ENCODE results near the gene DUSP7. TPM values are rescaled to one million over a fixed set of nuclear protein-coding genes. Genes with fewer than 3 reads are reported as not detected.

The DUSP7 gene
- total RNA-seq, 1 experiment from 2014 or later = 16.6 TPM

GRCh38 chr3:52034651-52035050, 21.7 kb downstream of the DUSP7 start:
- no peak overlapping the region for H3K4me2 ChIP-seq (ENCODE audit: low read length)
- H3K9me2 ChIP-seq (ENCODE audit: insufficient read depth) = no peaks in the 10 kb centered on the region
- H3K79me2 ChIP-seq (ENCODE audit: insufficient read depth, low read length) = no peaks in the 10 kb centered on the region
- no peaks in the 10 kb centered on the region for H3K27me3 ChIP-seq (ENCODE audit: insufficient read depth, low read length)
- no peak overlapping the region for H3K27ac ChIP-seq (ENCODE audit: low read depth, low read length)
- RAD21 ChIA-PET (ENCODE audit: low non-redundant PET in 1 of 2, low total read pairs in 2 of 2, uncharacterized antibody in 2 of 2, unreplicated experiment in 2 of 2) = no interaction called here
- ATAC-seq (no peak), DNase-seq (ENCODE audit: low read depth, low spot score) (no peak)
- CTCF ChIA-PET = no interaction called here
- intact Hi-C loops (cut with micrococcal nuclease) = no loop called here
- no peak overlapping the region for H3K4me3 ChIP-seq (replicated peaks in 1 of 2; ENCODE audit: low read depth in 1 of 2, low read length in 2 of 2)
- BruUV-seq (replicated peaks) = no TSS peak
- H3K4me1 ChIP-seq (ENCODE audit: control insufficient read depth in 1 of 2, insufficient read depth in 2 of 2, low read length in 2 of 2) = no peaks in the 10 kb centered on the region
- no peaks in the 10 kb centered on the region for H4K20me1 ChIP-seq (ENCODE audit: insufficient read depth)
- H3K9ac ChIP-seq (ENCODE audit: low read length) = no peak overlapping the region
- H3K9me3 ChIP-seq (ENCODE audit: control insufficient read depth in 1 of 2, insufficient read depth in 1 of 2, low read depth in 1 of 2, low read length in 2 of 2) = no peaks in the 10 kb centered on the region
- POLR2A ChIA-PET = no interaction called here
- no peak overlapping the region for H2AFZ ChIP-seq (ENCODE audit: low read depth, low read length, poor library complexity, severe bottlenecking)
- no peak for TF ChIP-seq SIN3A (IDR thresholded peaks at IDR 0.05; ENCODE audit: low read depth)
- no peak for TF ChIP-seq ZNF274 (IDR thresholded peaks at IDR 0.05; ENCODE audit: low read depth, low read length)
- TF ChIP-seq CEBPB (IDR thresholded peaks at IDR 0.05; ENCODE audit: low read depth) = no peak
- TF ChIP-seq EZH2 (IDR thresholded peaks at IDR 0.05) = no peak
- no peaks in the 10 kb centered on the region for H3K36me3 ChIP-seq (ENCODE audit: control insufficient read depth in 1 of 2, insufficient read depth in 2 of 2, low read length in 2 of 2)

DNA sequence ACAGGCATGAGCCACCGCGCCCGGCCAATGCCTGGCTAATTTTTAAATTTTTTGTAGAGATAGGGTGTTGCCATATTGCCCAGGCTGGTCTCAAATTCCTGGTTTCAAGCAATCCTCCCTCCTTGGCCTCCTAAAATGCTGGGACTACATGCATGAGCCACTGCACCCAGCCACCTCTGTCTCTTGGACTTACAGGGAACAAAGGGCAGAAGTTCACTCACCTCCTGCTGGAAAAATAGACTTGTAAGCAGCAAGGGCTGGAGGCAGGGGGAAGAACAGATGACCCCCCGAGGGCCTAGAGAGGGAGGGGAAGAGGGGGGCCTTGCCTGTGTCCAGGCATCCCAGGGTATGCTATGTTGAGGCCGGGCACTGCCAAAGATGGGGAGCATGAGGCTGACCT, 22.2 kb downstream of the DUSP7 start:
- intact Hi-C loops (cut with micrococcal nuclease) = no loop called here
- TF ChIP-seq ZFX (IDR thresholded peaks at IDR 0.05) = no peak
- no peak for TF ChIP-seq FOSL1 (IDR thresholded peaks at IDR 0.05; ENCODE audit: low read depth)
- TF ChIP-seq CTCF (IDR thresholded peaks at IDR 0.05 in 2 of 3, conservative IDR thresholded peaks at IDR 0.05 in 1 of 3; ENCODE audit: borderline replicate concordance in 1 of 3, insufficient read depth in 1 of 3, low read depth in 2 of 3, low read length in 2 of 3) = no peak
- no peak for TF ChIP-seq ATF3 (IDR thresholded peaks at IDR 0.05)
- no peak for TF ChIP-seq SP1 (IDR thresholded peaks at IDR 0.05; ENCODE audit: low read depth)
- no peak for TF ChIP-seq ELF1 (IDR thresholded peaks at IDR 0.05; ENCODE audit: borderline replicate concordance, low read depth)
- TF ChIP-seq CEBPB (IDR thresholded peaks at IDR 0.05; ENCODE audit: low read depth) = no peak
- TF ChIP-seq EZH2 (IDR thresholded peaks at IDR 0.05) = no peak
- TF ChIP-seq EGR1 (IDR thresholded peaks at IDR 0.05; ENCODE audit: low read depth) = no peak
- TF ChIP-seq, protein P1, sequence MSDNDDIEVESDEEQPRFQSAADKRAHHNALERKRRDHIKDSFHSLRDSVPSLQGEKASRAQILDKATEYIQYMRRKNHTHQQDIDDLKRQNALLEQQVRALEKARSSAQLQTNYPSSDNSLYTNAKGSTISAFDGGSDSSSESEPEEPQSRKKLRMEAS (IDR thresholded peaks at IDR 0.05) = no peak
- TF ChIP-seq ZBTB33 (IDR thresholded peaks at IDR 0.05; ENCODE audit: extremely low read depth, insufficient replicate concordance, low read length) = no peak
- TF ChIP-seq, protein P2, sequence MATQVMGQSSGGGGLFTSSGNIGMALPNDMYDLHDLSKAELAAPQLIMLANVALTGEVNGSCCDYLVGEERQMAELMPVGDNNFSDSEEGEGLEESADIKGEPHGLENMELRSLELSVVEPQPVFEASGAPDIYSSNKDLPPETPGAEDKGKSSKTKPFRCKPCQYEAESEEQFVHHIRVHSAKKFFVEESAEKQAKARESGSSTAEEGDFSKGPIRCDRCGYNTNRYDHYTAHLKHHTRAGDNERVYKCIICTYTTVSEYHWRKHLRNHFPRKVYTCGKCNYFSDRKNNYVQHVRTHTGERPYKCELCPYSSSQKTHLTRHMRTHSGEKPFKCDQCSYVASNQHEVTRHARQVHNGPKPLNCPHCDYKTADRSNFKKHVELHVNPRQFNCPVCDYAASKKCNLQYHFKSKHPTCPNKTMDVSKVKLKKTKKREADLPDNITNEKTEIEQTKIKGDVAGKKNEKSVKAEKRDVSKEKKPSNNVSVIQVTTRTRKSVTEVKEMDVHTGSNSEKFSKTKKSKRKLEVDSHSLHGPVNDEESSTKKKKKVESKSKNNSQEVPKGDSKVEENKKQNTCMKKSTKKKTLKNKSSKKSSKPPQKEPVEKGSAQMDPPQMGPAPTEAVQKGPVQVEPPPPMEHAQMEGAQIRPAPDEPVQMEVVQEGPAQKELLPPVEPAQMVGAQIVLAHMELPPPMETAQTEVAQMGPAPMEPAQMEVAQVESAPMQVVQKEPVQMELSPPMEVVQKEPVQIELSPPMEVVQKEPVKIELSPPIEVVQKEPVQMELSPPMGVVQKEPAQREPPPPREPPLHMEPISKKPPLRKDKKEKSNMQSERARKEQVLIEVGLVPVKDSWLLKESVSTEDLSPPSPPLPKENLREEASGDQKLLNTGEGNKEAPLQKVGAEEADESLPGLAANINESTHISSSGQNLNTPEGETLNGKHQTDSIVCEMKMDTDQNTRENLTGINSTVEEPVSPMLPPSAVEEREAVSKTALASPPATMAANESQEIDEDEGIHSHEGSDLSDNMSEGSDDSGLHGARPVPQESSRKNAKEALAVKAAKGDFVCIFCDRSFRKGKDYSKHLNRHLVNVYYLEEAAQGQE (IDR thresholded peaks at IDR 0.05; ENCODE audit: low read depth) = no peak

More for the DNA sequence above, 22.2 kb downstream of the DUSP7 start:
- Histone ChIP-seq H3K9me2 (ENCODE audit: insufficient read depth) (no peaks in the 10 kb centered on the region), H3K4me2 (ENCODE audit: low read length) (no peak overlapping the region), H3K27me3 (ENCODE audit: insufficient read depth, low read length) (no peaks in the 10 kb centered on the region), H3K4me3 (replicated peaks in 1 of 2; ENCODE audit: low read depth in 1 of 2, low read length in 2 of 2) (no peak overlapping the region), H3K79me2 (ENCODE audit: insufficient read depth, low read length) (no peaks in the 10 kb centered on the region), H3K9me3 (ENCODE audit: control insufficient read depth in 1 of 2, insufficient read depth in 1 of 2, low read depth in 1 of 2, low read length in 2 of 2) (no peaks in the 10 kb centered on the region), H3K4me1 (ENCODE audit: control insufficient read depth in 1 of 2, insufficient read depth in 2 of 2, low read length in 2 of 2) (no peaks in the 10 kb centered on the region), H3K9ac (ENCODE audit: low read length) (no peak overlapping the region), H4K20me1 (ENCODE audit: insufficient read depth) (no peaks in the 10 kb centered on the region), H2AFZ (ENCODE audit: low read depth, low read length, poor library complexity, severe bottlenecking) (no peak overlapping the region), H3K27ac (ENCODE audit: low read depth, low read length) (no peak overlapping the region), H3K36me3 (ENCODE audit: control insufficient read depth in 1 of 2, insufficient read depth in 2 of 2, low read length in 2 of 2) (no peaks in the 10 kb centered on the region)
- DNase-seq (ENCODE audit: low read depth, low spot score) (no peak), ATAC-seq (no peak)
- ChIA-PET RAD21 (ENCODE audit: low non-redundant PET in 1 of 2, low total read pairs in 2 of 2, uncharacterized antibody in 2 of 2, unreplicated experiment in 2 of 2) (no interaction called here), CTCF (no interaction called here), POLR2A (no interaction called here)
- no TSS peak for BruUV-seq (replicated peaks)

Measured in HCT116 (cell line).